ENCODE measurements around the gene FBXO4. TPM values are rescaled to one million over a fixed set of nuclear protein-coding genes. Genes with fewer than 3 reads are reported as not detected.

FBXO4 gene
- polyA plus RNA-seq, 2 of the 4 experiments (the other 2 are of a cell fraction), result 9.8 to 22.5 TPM

- POLR2A ChIA-PET, result no interaction called here
These were observed 36.7 kb downstream of the FBXO4 start for GRCh38 chr5:41961736-41962135.

DNA sequence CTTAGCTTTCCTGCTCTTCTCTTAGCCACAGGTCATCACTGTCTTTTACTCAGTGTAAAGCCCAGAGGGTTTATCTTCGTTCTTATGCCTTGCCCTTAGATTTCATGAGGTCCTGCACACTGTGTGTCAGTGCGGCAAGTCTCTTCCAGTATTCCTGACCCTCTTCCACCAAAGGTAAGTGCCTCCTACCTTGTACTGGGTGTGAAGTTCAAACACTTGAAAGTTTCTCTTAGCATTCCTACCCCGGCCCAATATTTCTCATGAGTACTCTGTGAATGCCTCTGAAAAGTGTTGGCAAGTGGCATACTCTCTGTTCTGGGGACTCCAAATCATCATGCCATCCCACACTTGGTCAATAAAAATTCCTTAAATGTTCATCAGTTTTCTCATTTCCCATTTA, 37.4 kb downstream of the FBXO4 start:
- Histone ChIP-seq H3K4me2 (no peak overlapping the region), H3K4me1 (no peaks in the 10 kb centered on the region), H3K4me3 (no peak overlapping the region), H3K9me3 (no peaks in the 10 kb centered on the region), H3K27ac (no peak overlapping the region)
- DNase-seq (ENCODE audit: low read depth in 1 of 2, low spot score in 1 of 2) (no peak), FAIRE-seq (no peak), ATAC-seq (no peak)
- ChIA-PET CTCF (no interaction called here), POLR2A (no interaction called here)
- 6% methylated on average over 3 of the region's 3 CpGs for WGBS (ENCODE audit: missing lambda C conversion rate)
- no peak for TF ChIP-seq SMC3 (IDR thresholded peaks at IDR 0.05)
- no peak for TF ChIP-seq NR3C1 (IDR thresholded peaks at IDR 0.05)

More at GRCh38 chr5:41961736-41962135, 36.7 kb downstream of the FBXO4 start:
- FAIRE-seq (no peak), ATAC-seq (no peak), DNase-seq (ENCODE audit: low read depth in 1 of 2, low spot score in 1 of 2) (no peak)
- Histone ChIP-seq H3K27ac (no peak overlapping the region), H3K9me3 (no peaks in the 10 kb centered on the region), H3K4me3 (no peak overlapping the region), H3K4me2 (no peak overlapping the region), H3K4me1 (no peaks in the 10 kb centered on the region)
- TF ChIP-seq RNF2 (IDR thresholded peaks at IDR 0.05; ENCODE audit: borderline replicate concordance, low read depth) (no peak), HDAC2 (IDR thresholded peaks at IDR 0.05) (no peak), BCL3 (IDR thresholded peaks at IDR 0.05) (no peak), FOSL2 (IDR thresholded peaks at IDR 0.05) (no peak), FOSL2 (CRISPR knock-in tag; IDR thresholded peaks at IDR 0.05) (no peak), ZFP36 (IDR thresholded peaks at IDR 0.05; ENCODE audit: borderline replicate concordance, partially characterized antibody) (no peak), FOXS1 (CRISPR knock-in tag; IDR thresholded peaks at IDR 0.05) (no peak), JUNB (IDR thresholded peaks at IDR 0.05) (no peak), EHF (CRISPR knock-in tag; IDR thresholded peaks at IDR 0.05) (no peak)
- TF ChIP-seq, protein P1, sequence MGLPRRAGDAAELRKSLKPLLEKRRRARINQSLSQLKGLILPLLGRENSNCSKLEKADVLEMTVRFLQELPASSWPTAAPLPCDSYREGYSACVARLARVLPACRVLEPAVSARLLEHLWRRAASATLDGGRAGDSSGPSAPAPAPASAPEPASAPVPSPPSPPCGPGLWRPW (IDR thresholded peaks at IDR 0.05), result no peak
- TF ChIP-seq, protein P2, sequence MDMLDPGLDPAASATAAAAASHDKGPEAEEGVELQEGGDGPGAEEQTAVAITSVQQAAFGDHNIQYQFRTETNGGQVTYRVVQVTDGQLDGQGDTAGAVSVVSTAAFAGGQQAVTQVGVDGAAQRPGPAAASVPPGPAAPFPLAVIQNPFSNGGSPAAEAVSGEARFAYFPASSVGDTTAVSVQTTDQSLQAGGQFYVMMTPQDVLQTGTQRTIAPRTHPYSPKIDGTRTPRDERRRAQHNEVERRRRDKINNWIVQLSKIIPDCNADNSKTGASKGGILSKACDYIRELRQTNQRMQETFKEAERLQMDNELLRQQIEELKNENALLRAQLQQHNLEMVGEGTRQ (IDR thresholded peaks at IDR 0.05), result no peak
- WGBS (ENCODE audit: missing lambda C conversion rate), result 0% methylated on average over 1 of the region's 1 CpG
- CTCF ChIA-PET, result interaction anchor here (0.6 kb wide), 1 partner anchor 138 kb away, joined by 3 read pairs; no protein-coding TSS in a partner anchor

- Histone ChIP-seq H3K27ac (no peak overlapping the region), H3K4me2 (no peak overlapping the region), H3K9me3 (no peaks in the 10 kb centered on the region), H3K4me1 (no peaks in the 10 kb centered on the region), H3K4me3 (no peak overlapping the region)
- ChIA-PET POLR2A (no interaction called here), CTCF (no interaction called here)
- no peak for ATAC-seq
- no peak for TF ChIP-seq TFCP2L1 (CRISPR knock-in tag; IDR thresholded peaks at IDR 0.05)
- TF ChIP-seq, protein P3, sequence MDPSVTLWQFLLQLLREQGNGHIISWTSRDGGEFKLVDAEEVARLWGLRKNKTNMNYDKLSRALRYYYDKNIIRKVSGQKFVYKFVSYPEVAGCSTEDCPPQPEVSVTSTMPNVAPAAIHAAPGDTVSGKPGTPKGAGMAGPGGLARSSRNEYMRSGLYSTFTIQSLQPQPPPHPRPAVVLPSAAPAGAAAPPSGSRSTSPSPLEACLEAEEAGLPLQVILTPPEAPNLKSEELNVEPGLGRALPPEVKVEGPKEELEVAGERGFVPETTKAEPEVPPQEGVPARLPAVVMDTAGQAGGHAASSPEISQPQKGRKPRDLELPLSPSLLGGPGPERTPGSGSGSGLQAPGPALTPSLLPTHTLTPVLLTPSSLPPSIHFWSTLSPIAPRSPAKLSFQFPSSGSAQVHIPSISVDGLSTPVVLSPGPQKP (IDR thresholded peaks at IDR 0.05; ENCODE audit: low read depth, low read length), result no peak
- TF ChIP-seq, protein P4, sequence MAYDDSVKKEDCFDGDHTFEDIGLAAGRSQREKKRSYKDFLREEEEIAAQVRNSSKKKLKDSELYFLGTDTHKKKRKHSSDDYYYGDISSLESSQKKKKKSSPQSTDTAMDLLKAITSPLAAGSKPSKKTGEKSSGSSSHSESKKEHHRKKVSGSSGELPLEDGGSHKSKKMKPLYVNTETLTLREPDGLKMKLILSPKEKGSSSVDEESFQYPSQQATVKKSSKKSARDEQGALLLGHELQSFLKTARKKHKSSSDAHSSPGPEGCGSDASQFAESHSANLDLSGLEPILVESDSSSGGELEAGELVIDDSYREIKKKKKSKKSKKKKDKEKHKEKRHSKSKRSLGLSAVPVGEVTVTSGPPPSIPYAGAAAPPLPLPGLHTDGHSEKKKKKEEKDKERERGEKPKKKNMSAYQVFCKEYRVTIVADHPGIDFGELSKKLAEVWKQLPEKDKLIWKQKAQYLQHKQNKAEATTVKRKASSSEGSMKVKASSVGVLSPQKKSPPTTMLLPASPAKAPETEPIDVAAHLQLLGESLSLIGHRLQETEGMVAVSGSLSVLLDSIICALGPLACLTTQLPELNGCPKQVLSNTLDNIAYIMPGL (CRISPR knock-in tag; IDR thresholded peaks at IDR 0.05; ENCODE audit: borderline replicate concordance), result no peak
- no peak for TF ChIP-seq HOXA7 (CRISPR knock-in tag; IDR thresholded peaks at IDR 0.05)
- no peak for TF ChIP-seq RCOR1 (IDR thresholded peaks at IDR 0.05; ENCODE audit: low read depth, low read length)
- TF ChIP-seq E2F6 (IDR thresholded peaks at IDR 0.05; ENCODE audit: borderline replicate concordance, low read depth), result no peak
- no peak for FAIRE-seq
- WGBS (ENCODE audit: missing lambda C conversion rate), result 43% methylated on average over 6 of the region's 6 CpGs
- no peak for DNase-seq (ENCODE audit: low read depth in 1 of 2, low spot score in 1 of 2)
These were observed 41.5 kb downstream of the FBXO4 start for GRCh38 chr5:41966401-41967105.
